WERI-Rb-1 (cell line): ENCODE data around the gene WDFY2.
"Not testable (repeated sequence)": the region's sequence is repeated elsewhere in the genome, so short reads cannot be mapped to it uniquely, and the experiment has no call there.

Source experiments
- DNase-seq: peaks from one replicate; pipeline ENCODE4 v3.0.0-alpha.2; 2020
- H3K27ac ChIP-seq: fragments of 250-450 bp; sonication (Bioruptor Pico); 2 replicates; pipeline ENCODE4 v1.5.1; 2020; ENCODE audit warnings: mild to moderate bottlenecking, moderate library complexity
- H3K27me3 ChIP-seq: fragments of 250-450 bp; sonication (Bioruptor Pico); 2 replicates; pipeline ENCODE4 v1.5.1; 2021; ENCODE audit warnings: mild to moderate bottlenecking, low read depth, moderate library complexity; ENCODE audit not compliant: insufficient read depth, severe bottlenecking
- H3K36me3 ChIP-seq: fragments of 250-450 bp; sonication (Bioruptor Pico); 2 replicates; pipeline ENCODE4 v1.5.1; 2020; ENCODE audit warnings: mild to moderate bottlenecking, moderate library complexity
- H3K4me3 ChIP-seq: 2 replicates; pipeline ENCODE4 v1.5.1; 2011; ENCODE audit warnings: low read depth, mild to moderate bottlenecking, control low read depth, low read length
- H3K9me3 ChIP-seq: fragments of 250-450 bp; sonication (Bioruptor Pico); 2 replicates; pipeline ENCODE4 v1.5.1; 2021; ENCODE audit warnings: mild to moderate bottlenecking, moderate library complexity; ENCODE audit not compliant: severe bottlenecking
- CTCF ChIP-seq: IDR thresholded peaks from 2 replicates; pipeline ENCODE4 v1.5.1; 2011; ENCODE audit warnings: low read depth, mild to moderate bottlenecking, control low read depth, inconsistent platforms, low read length

WDFY2 gene

GRCh38 chr13:51688937-51689662 lies 104.8 kb downstream of the WDFY2 start:
- H3K36me3 ChIP-seq, result no peaks in the 10 kb centered on the region
- no peak overlapping the region for H3K27ac ChIP-seq
- no peak for DNase-seq
- no peak for TF ChIP-seq CTCF
- H3K9me3 ChIP-seq, result no peaks in the 10 kb centered on the region
- H3K4me3 ChIP-seq, result no peak overlapping the region
- no peaks in the 10 kb centered on the region for H3K27me3 ChIP-seq

GRCh38 chr13:51689663-51689996 lies 105.4 kb downstream of the WDFY2 start:
- DNase-seq, result no peak
- no peaks in the 10 kb centered on the region for H3K27me3 ChIP-seq
- no peak overlapping the region for H3K4me3 ChIP-seq
- TF ChIP-seq CTCF, result no peak
- H3K36me3 ChIP-seq, result no peaks in the 10 kb centered on the region
- H3K27ac ChIP-seq, result no peak overlapping the region
- H3K9me3 ChIP-seq, result no peaks in the 10 kb centered on the region

GRCh38 chr13:51695677-51696076 lies 111.4 kb downstream of the WDFY2 start:
- not testable (repeated sequence) for H3K36me3 ChIP-seq, DNase-seq, H3K9me3 ChIP-seq, H3K27ac ChIP-seq, H3K4me3 ChIP-seq, H3K27me3 ChIP-seq

- no peak overlapping the region for H3K27ac ChIP-seq
- H3K4me3 ChIP-seq, result no peak overlapping the region
- no peaks in the 10 kb centered on the region for H3K27me3 ChIP-seq
- H3K36me3 ChIP-seq, result no peaks in the 10 kb centered on the region
- DNase-seq, result no peak
- TF ChIP-seq CTCF, result no peak
- H3K9me3 ChIP-seq, result no peaks in the 10 kb centered on the region
Measured at GRCh38 chr13:51697181-51697580, 112.9 kb downstream of the WDFY2 start.

GRCh38 chr13:51697855-51698254 lies 113.6 kb downstream of the WDFY2 start:
- Histone ChIP-seq H3K27me3 (no peaks in the 10 kb centered on the region), H3K4me3 (no peak overlapping the region), H3K9me3 (no peaks in the 10 kb centered on the region), H3K27ac (no peak overlapping the region), H3K36me3 (no peaks in the 10 kb centered on the region)
- TF ChIP-seq CTCF, result no peak
- no peak for DNase-seq

- no peak for DNase-seq
- H3K27me3 ChIP-seq, result no peaks in the 10 kb centered on the region
- TF ChIP-seq CTCF, result no peak
- no peaks in the 10 kb centered on the region for H3K36me3 ChIP-seq
- no peaks in the 10 kb centered on the region for H3K9me3 ChIP-seq
- no peak overlapping the region for H3K27ac ChIP-seq
- no peak overlapping the region for H3K4me3 ChIP-seq
Measured at GRCh38 chr13:51698352-51698751, 114.1 kb downstream of the WDFY2 start.
